ENCODE data around the gene CRYGN. TPM values are rescaled to one million over a fixed set of nuclear protein-coding genes. Genes with fewer than 3 reads are reported as not detected.

CRYGN gene
- total and polyA plus RNA-seq, 9 of the 15 experiments (the other 6 are each of a cell fraction or from before 2014, with no cell fraction given): not detected

GRCh38 chr7:151385626-151386300 lies 54.2 kb downstream of the CRYGN start:
- DNase-seq (ENCODE audit: extremely low read depth in 1 of 4, low spot score in 3 of 4): no peak
- ChIA-PET POLR2A (no interaction called here), CTCF (ENCODE audit: low intra/inter-chr PET ratio) (no interaction called here)
- H3K27ac ChIP-seq (ENCODE audit: extremely low read depth, low read depth, low read length): no peak overlapping the region
- FAIRE-seq: no peak
- no peaks in the 10 kb centered on the region for H3K9me1 ChIP-seq (ENCODE audit: control insufficient read depth, insufficient read depth, low read length)
- peak overlapping the region in 1 of 2 experiments; percentile 78; a peak in 2 of 4 replicates for H3K9ac ChIP-seq (ENCODE audit: insufficient read depth in 1 of 2, low read depth in 2 of 2, low read length in 2 of 2)
- peaks cover 2 to 57% of the 10 kb centered on the region in 2 experiments; a peak in 2 of 5 replicates for H3K4me1 ChIP-seq (replicated peaks in 1 of 2; ENCODE audit: control insufficient read depth in 2 of 2, insufficient read depth in 2 of 2, low read length in 2 of 2)
- H3K27me3 ChIP-seq (ENCODE audit: control insufficient read depth in 2 of 2, insufficient read depth in 2 of 2, low read length in 2 of 2): peaks cover 15 to 83% of the 10 kb centered on the region in 2 experiments; a peak in 4 of 5 replicates
- H2AFZ ChIP-seq (ENCODE audit: low read depth, low read length): no peak overlapping the region
- H3K4me2 ChIP-seq (ENCODE audit: insufficient read depth, low read length): no peak overlapping the region
- in situ Hi-C loops (cut with MboI): no loop called here
- H3K79me2 ChIP-seq (ENCODE audit: control insufficient read depth, insufficient read depth, low read length): no peaks in the 10 kb centered on the region
- H3K4me3 ChIP-seq: no peak overlapping the region
- WGBS (ENCODE audit: insufficient coverage, low coverage, missing lambda C conversion rate): 44% methylated on average over 26 of the region's 26 CpGs
- ATAC-seq: no peak; the same call in 1 of the 3 replicates
- H4K20me1 ChIP-seq (replicated peaks; ENCODE audit: control insufficient read depth, insufficient read depth, low read length): 0 out of 2 replicates have a peak, but pooled peaks cover 5% of the 10 kb centered on the region
- intact Hi-C loops (cut with micrococcal nuclease): no loop called here
- BruUV-seq (replicated peaks): no TSS peak
- H3K9me3 ChIP-seq (replicated peaks; ENCODE audit: control insufficient read depth, insufficient read depth, low read depth, low read length): no peaks in the 10 kb centered on the region
- TF ChIP-seq PHF8 (IDR thresholded peaks at IDR 0.05; ENCODE audit: borderline replicate concordance, low read length): no peak
- TF ChIP-seq C11orf30 (IDR thresholded peaks at IDR 0.05; ENCODE audit: low read depth): no peak
- TF ChIP-seq ZNF280A (IDR thresholded peaks at IDR 0.05; ENCODE audit: low read depth, partially characterized antibody): no peak
- TF ChIP-seq FOXK1 (CRISPR knock-in tag; IDR thresholded peaks at IDR 0.05; ENCODE audit: borderline replicate concordance): no peak
- no peak for TF ChIP-seq SAFB (IDR thresholded peaks at IDR 0.05; ENCODE audit: borderline replicate concordance, low read depth, low read length)
- no peak for TF ChIP-seq NFRKB (IDR thresholded peaks at IDR 0.05; ENCODE audit: low read depth)
- TF ChIP-seq ZNF384 (IDR thresholded peaks at IDR 0.05; ENCODE audit: low read depth, low read length): no peak
- no peak for TF ChIP-seq BACH1 (tag; IDR thresholded peaks at IDR 0.05)
- TF ChIP-seq TGIF2 (CRISPR knock-in tag; IDR thresholded peaks at IDR 0.05): no peak
- TF ChIP-seq BHLHE40 (IDR thresholded peaks at IDR 0.05; ENCODE audit: low read length): no peak
- TF ChIP-seq HMG20A (CRISPR knock-in tag; conservative IDR thresholded peaks at IDR 0.05): no peak
- no peak for TF ChIP-seq RBFOX2 (IDR thresholded peaks at IDR 0.05; ENCODE audit: low read depth, low read length)
- no peak for TF ChIP-seq ATF7 (IDR thresholded peaks at IDR 0.05)
- TF ChIP-seq TAF15 (IDR thresholded peaks at IDR 0.05; ENCODE audit: low read depth, low read length): no peak
- TF ChIP-seq MECOM (CRISPR knock-in tag; IDR thresholded peaks at IDR 0.05): no peak
- no peak for TF ChIP-seq ZBTB12 (CRISPR knock-in tag; IDR thresholded peaks at IDR 0.05)
- TF ChIP-seq TAL1 (IDR thresholded peaks at IDR 0.05): no peak
- no peak for TF ChIP-seq TEAD2 (tag; IDR thresholded peaks at IDR 0.05)
- no peaks in the 10 kb centered on the region for H3K36me3 ChIP-seq (ENCODE audit: control insufficient read depth, insufficient read depth, low read length)
